ENCODE data around the gene PDE4D.

DNA sequence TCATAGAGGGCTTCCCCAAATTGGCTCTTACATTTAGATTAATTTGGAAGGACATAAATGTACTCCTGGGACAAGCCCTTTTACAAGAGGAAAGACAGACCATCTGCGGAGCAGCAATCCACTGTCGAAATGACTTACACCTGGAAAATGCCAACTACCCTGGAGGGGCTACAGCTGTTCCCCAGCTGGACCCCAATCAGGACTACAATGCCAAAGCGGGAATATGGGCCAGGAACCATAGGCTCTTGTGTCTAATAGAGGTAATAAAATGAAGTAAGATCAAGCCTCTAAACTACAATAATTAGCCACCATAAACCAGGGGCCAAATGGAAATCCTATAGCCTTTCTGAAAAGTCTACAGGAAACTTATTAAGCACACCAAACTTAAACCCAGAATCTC lies 581.3 kb downstream of the PDE4D start:
- TF ChIP-seq POLR2A (IDR thresholded peaks at IDR 0.05; ENCODE audit: low read depth, low read length) (no peak), RFX5 (IDR thresholded peaks at IDR 0.05; ENCODE audit: low read depth, low read length) (no peak), CEBPB (IDR thresholded peaks at IDR 0.05; ENCODE audit: low read depth, low read length) (no peak), SMC3 (IDR thresholded peaks at IDR 0.05; ENCODE audit: low read depth, low read length) (no peak), RAD21 (IDR thresholded peaks at IDR 0.05; ENCODE audit: low read length) (no peak), BHLHE40 (IDR thresholded peaks at IDR 0.05; ENCODE audit: low read depth, low read length) (no peak), RCOR1 (IDR thresholded peaks at IDR 0.05; ENCODE audit: insufficient replicate concordance, low read length) (no peak), MAFK (IDR thresholded peaks at IDR 0.05; ENCODE audit: low read depth, low read length) (no peak), MXI1 (IDR thresholded peaks at IDR 0.05; ENCODE audit: borderline replicate concordance, low read depth, low read length) (no peak), CHD1 (IDR thresholded peaks at IDR 0.05; ENCODE audit: low read depth, low read length) (no peak), MAZ (IDR thresholded peaks at IDR 0.05; ENCODE audit: borderline replicate concordance, low read depth, low read length) (no peak)
- TF ChIP-seq, protein P1, sequence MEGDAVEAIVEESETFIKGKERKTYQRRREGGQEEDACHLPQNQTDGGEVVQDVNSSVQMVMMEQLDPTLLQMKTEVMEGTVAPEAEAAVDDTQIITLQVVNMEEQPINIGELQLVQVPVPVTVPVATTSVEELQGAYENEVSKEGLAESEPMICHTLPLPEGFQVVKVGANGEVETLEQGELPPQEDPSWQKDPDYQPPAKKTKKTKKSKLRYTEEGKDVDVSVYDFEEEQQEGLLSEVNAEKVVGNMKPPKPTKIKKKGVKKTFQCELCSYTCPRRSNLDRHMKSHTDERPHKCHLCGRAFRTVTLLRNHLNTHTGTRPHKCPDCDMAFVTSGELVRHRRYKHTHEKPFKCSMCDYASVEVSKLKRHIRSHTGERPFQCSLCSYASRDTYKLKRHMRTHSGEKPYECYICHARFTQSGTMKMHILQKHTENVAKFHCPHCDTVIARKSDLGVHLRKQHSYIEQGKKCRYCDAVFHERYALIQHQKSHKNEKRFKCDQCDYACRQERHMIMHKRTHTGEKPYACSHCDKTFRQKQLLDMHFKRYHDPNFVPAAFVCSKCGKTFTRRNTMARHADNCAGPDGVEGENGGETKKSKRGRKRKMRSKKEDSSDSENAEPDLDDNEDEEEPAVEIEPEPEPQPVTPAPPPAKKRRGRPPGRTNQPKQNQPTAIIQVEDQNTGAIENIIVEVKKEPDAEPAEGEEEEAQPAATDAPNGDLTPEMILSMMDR (conservative IDR thresholded peaks at IDR 0.05; ENCODE audit: low read depth, low read length): no peak
- TF ChIP-seq, protein P2, sequence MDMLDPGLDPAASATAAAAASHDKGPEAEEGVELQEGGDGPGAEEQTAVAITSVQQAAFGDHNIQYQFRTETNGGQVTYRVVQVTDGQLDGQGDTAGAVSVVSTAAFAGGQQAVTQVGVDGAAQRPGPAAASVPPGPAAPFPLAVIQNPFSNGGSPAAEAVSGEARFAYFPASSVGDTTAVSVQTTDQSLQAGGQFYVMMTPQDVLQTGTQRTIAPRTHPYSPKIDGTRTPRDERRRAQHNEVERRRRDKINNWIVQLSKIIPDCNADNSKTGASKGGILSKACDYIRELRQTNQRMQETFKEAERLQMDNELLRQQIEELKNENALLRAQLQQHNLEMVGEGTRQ (IDR thresholded peaks at IDR 0.05; ENCODE audit: low read depth, low read length): no peak

All from IMR-90 (cell line).